ENCODE data around the gene LY6G6F. TPM values are rescaled to one million over a fixed set of nuclear protein-coding genes. Genes with fewer than 3 reads are reported as not detected.
A peak's percentile ranks its signal among the peaks of the same experiment; 100 is the strongest.

Gene LY6G6F
- total and polyA plus RNA-seq, 10 of the 15 experiments (the other 5 are each of a cell fraction or from before 2014, with no cell fraction given): not detected

GRCh38 chr6:31729979-31730630, 23.4 kb downstream of the LY6G6F start (continued):
- TF ChIP-seq IKZF1 (conservative IDR thresholded peaks at IDR 0.05): 0 out of 2 replicates have a peak, but pooled peaks have one; percentile 13
- TF ChIP-seq SMAD5 (IDR thresholded peaks at IDR 0.05; ENCODE audit: low read depth): peak; percentile 53
- TF ChIP-seq REST (IDR thresholded peaks at IDR 0.05; ENCODE audit: low read depth, low read length): no peak
- no peak for TF ChIP-seq ZSCAN29 (IDR thresholded peaks at IDR 0.05)
- 0 out of 2 replicates have a peak, but pooled peaks have one; percentile 14 for TF ChIP-seq LARP7 (IDR thresholded peaks at IDR 0.05)
- TF ChIP-seq SP1 (IDR thresholded peaks at IDR 0.05; ENCODE audit: low read depth, low read length): peak; percentile 17
- no peak for TF ChIP-seq ATF7 (IDR thresholded peaks at IDR 0.05; ENCODE audit: low read depth)
- TF ChIP-seq IRF5 (IDR thresholded peaks at IDR 0.05; ENCODE audit: borderline replicate concordance): no peak
- no peak for TF ChIP-seq CREM (IDR thresholded peaks at IDR 0.05; ENCODE audit: low read depth)
- no peak for TF ChIP-seq MYB (IDR thresholded peaks at IDR 0.05; ENCODE audit: borderline replicate concordance, low read depth, low read length)
- TF ChIP-seq ZNF687 (IDR thresholded peaks at IDR 0.05): no peak
- peak; percentile 77; the same call in 1 of the 2 replicates for TF ChIP-seq BACH1 (IDR thresholded peaks at IDR 0.05; ENCODE audit: borderline replicate concordance)
- peak; percentile 69; the same call in 1 of the 2 replicates for TF ChIP-seq ZBED1 (IDR thresholded peaks at IDR 0.05; ENCODE audit: borderline replicate concordance)
- TF ChIP-seq GATAD2B (conservative IDR thresholded peaks at IDR 0.05; ENCODE audit: low read depth): 0 out of 2 replicates have a peak, but pooled peaks have one; percentile 35
- no peak for TF ChIP-seq CHD1 (IDR thresholded peaks at IDR 0.05; ENCODE audit: low read depth, low read length)
- TF ChIP-seq BMI1 (IDR thresholded peaks at IDR 0.05; ENCODE audit: borderline replicate concordance): no peak
- TF ChIP-seq NFXL1 (IDR thresholded peaks at IDR 0.05; ENCODE audit: borderline replicate concordance): no peak
- no peak for TF ChIP-seq HDAC6 (IDR thresholded peaks at IDR 0.05; ENCODE audit: unreplicated experiment)
- TF ChIP-seq YY1 (IDR thresholded peaks at IDR 0.05; ENCODE audit: low read depth, low read length): no peak; the same call in 1 of the 2 replicates
- peak; percentile 19; the same call in 1 of the 2 replicates for TF ChIP-seq ZNF217 (IDR thresholded peaks at IDR 0.05)
- no peak for TF ChIP-seq MTA3 (IDR thresholded peaks at IDR 0.05; ENCODE audit: borderline replicate concordance, low read length)
- TF ChIP-seq PAX5 (IDR thresholded peaks at IDR 0.05; ENCODE audit: borderline replicate concordance, low read depth, low read length): 0 out of 2 replicates have a peak, but pooled peaks have one; percentile 2
- TF ChIP-seq POLR2A (IDR thresholded peaks at IDR 0.05; ENCODE audit: low read depth, low read length): peak; percentile 57
- no peak for TF ChIP-seq NR2F1 (conservative IDR thresholded peaks at IDR 0.05)

All from GM12878 (cell line).